K562 (cell line): ENCODE measurements around the gene KDM4C. TPM values are rescaled to one million over a fixed set of nuclear protein-coding genes. Genes with fewer than 3 reads are reported as not detected.

Experiments used
- ATF3 ChIP-seq, 2 experiments: fragments of 450-650 bp in 1 of 2; sonication (generic) in 1 of 2; formaldehyde crosslinking in 1 of 2; IDR thresholded peaks in 1 of 2; conservative IDR thresholded peaks in 1 of 2; 2 replicates each; pipeline versions ENCODE4 v1.6.1 to v1.8.1; 2016 to 2023; ENCODE audit warnings: mild to moderate bottlenecking in 2 of 2, moderate library complexity in 2 of 2, inconsistent platforms in 1 of 2, missing genetic modification reagents in 1 of 2
- CBFA2T2 ChIP-seq: fragments of 450-650 bp; conservative IDR thresholded peaks from 2 replicates; pipeline ENCODE4 v1.6.1; 2017; ENCODE audit warnings: mild to moderate bottlenecking
- CLOCK ChIP-seq: fragments of 250-450 bp; sonication (Bioruptor Pico); IDR thresholded peaks from 2 replicates; pipeline ENCODE4 v1.4.0; 2020; ENCODE audit warnings: mild to moderate bottlenecking, moderate library complexity, borderline replicate concordance
- CREM ChIP-seq: IDR thresholded peaks from 2 replicates; pipeline ENCODE4 v1.6.1; 2014; ENCODE audit warnings: antibody characterized with exemption, low read depth
- EHMT2 ChIP-seq: fragments of 450-650 bp; IDR thresholded peaks from 2 replicates; pipeline ENCODE4 v1.6.1; 2018; ENCODE audit warnings: antibody characterized with exemption
- EP300 ChIP-seq: IDR thresholded peaks from 2 replicates; pipeline ENCODE4 v1.6.1; 2012; ENCODE audit warnings: low read length, improper control_type of control experiment
- FOXK2 ChIP-seq, 2 experiments: fragments of 450-650 bp; IDR thresholded peaks in 1 of 2; conservative IDR thresholded peaks in 1 of 2; 2 replicates each; pipeline ENCODE4 v1.6.1; 2016; ENCODE audit warnings: low read depth in 2 of 2, mild to moderate bottlenecking in 1 of 2
- GATAD2B ChIP-seq: fragments of 450-650 bp; IDR thresholded peaks from 2 replicates; pipeline ENCODE4 v1.6.1; 2017; ENCODE audit warnings: mild to moderate bottlenecking, borderline replicate concordance
- HDAC8 ChIP-seq: fragments of 450-650 bp; IDR thresholded peaks from 2 replicates; pipeline ENCODE4 v1.6.1; 2016; ENCODE audit warnings: mild to moderate bottlenecking, missing genetic modification characterization, moderate library complexity, missing compliant biosample characterization
- HNRNPH1 ChIP-seq: fragments of 200-400 bp; formaldehyde crosslinking; optimal IDR thresholded peaks from 2 replicates; pipeline ENCODE3; 2017; ENCODE audit warnings: low read depth, mild to moderate bottlenecking, low read length, moderate library complexity
- KDM1A ChIP-seq, 2 experiments: fragments of 450-650 bp; IDR thresholded peaks; 2 replicates each; pipeline ENCODE4 v1.6.1; 2016; ENCODE audit warnings: mild to moderate bottlenecking in 2 of 2
- MIER1 ChIP-seq: fragments of 450-650 bp; IDR thresholded peaks from 2 replicates; pipeline ENCODE4 v1.6.1; 2016; ENCODE audit warnings: antibody characterized with exemption, mild to moderate bottlenecking, low read depth
- MNT ChIP-seq, 2 experiments: fragments of 450-650 bp; conservative IDR thresholded peaks; 2 replicates each; pipeline ENCODE4 v1.6.1; 2017; ENCODE audit warnings: mild to moderate bottlenecking in 2 of 2, moderate library complexity in 2 of 2
- MTA2 ChIP-seq: fragments of 450-650 bp; IDR thresholded peaks from 2 replicates; pipeline ENCODE4 v1.6.1; 2016; ENCODE audit warnings: low read depth
- RCOR1 ChIP-seq, 2 experiments: IDR thresholded peaks; 2 replicates each; pipeline ENCODE4 v1.6.1; 2012; ENCODE audit warnings: low read depth in 2 of 2, low read length in 2 of 2, borderline replicate concordance in 1 of 2, improper control_type of control experiment in 1 of 2
- SMARCA5 ChIP-seq: fragments of 450-650 bp; IDR thresholded peaks from 2 replicates; pipeline ENCODE4 v1.6.1; 2016
- SREBF1 ChIP-seq: fragments of 150-350 bp; IDR thresholded peaks from 2 replicates; pipeline ENCODE4 v1.6.1; 2014; ENCODE audit warnings: antibody characterized with exemption, low read depth, low read length, borderline replicate concordance
- TAF15 ChIP-seq: fragments of 200-400 bp; formaldehyde crosslinking; IDR thresholded peaks from 2 replicates; pipeline ENCODE4 v1.6.1; 2017; ENCODE audit warnings: mild to moderate bottlenecking, low read depth, low read length, moderate library complexity
- TSHZ1 ChIP-seq: fragments of 250-450 bp; sonication (Bioruptor Pico); IDR thresholded peaks from 2 replicates; pipeline ENCODE4 v1.4.0; 2020; ENCODE audit warnings: mild to moderate bottlenecking, moderate library complexity
- ZNF174 ChIP-seq: fragments of 250-450 bp; sonication (Bioruptor Pico); IDR thresholded peaks from 2 replicates; pipeline ENCODE4 v1.4.0; 2020; ENCODE audit warnings: mild to moderate bottlenecking
- ZNF707 ChIP-seq: fragments of 250-450 bp; sonication (Bioruptor Pico); conservative IDR thresholded peaks from 2 replicates; pipeline ENCODE4 v1.8.0; 2022; ENCODE audit warnings: inconsistent platforms, mild to moderate bottlenecking, moderate library complexity
- polyA plus RNA-seq, 8 experiments: library from polyadenylated mRNA; depleted of rRNA in 4 of 8; stranded (reverse) in 5 of 8; unstranded in 3 of 8; fragments of >200 nt; fragmentation: Nextera tagmentation in 2 of 8; fragmentation: Illumina TruSeq in 1 of 8; extraction: Ambion mirVana in 2 of 8; extraction: Trizol in 1 of 8; gene quantifications; 2 replicates each; pipeline versions ENCODE4 v1.2.1 to v1.2.3, GENCODE V29; 2011 to 2014; ENCODE audit warnings: inconsistent platforms in 1 of 8, missing spikeins in 1 of 8
- total RNA-seq, 7 experiments: library from RNA; depleted of rRNA in 6 of 7; stranded (reverse); fragments of >200 nt in 6 of 7; fragmentation: Illumina TruSeq in 2 of 7; extraction: Trizol in 2 of 7; gene quantifications; 2 replicates each; pipeline versions ENCODE4 v1.2.1 to v1.2.3, GENCODE V29; 2011 to 2021; ENCODE audit warnings: low replicate concordance in 1 of 7

Gene KDM4C
- total and polyA plus RNA-seq, 9 of the 15 experiments (the other 6 are each of a cell fraction or from before 2014, with no cell fraction given), result 5.4 to 17.0 (median 12.6) TPM

GRCh38 chr9:6927838-6928237, 170.1 kb downstream of the KDM4C start (continued):
- TF ChIP-seq MTA2 (peak; percentile 67), CBFA2T2 (peak; percentile 79), ATF3 (IDR thresholded peaks at IDR 0.05) (no peak), ATF3 (CRISPR knock-in tag; conservative IDR thresholded peaks at IDR 0.05) (no peak), GATAD2B (no peak), ZNF707 (CRISPR knock-in tag) (no peak), TSHZ1 (CRISPR knock-in tag) (no peak), CLOCK (no peak), SREBF1 (no peak), EP300 (peak; percentile 64; the same call in 1 of the 2 replicates), TAF15 (no peak), ZNF174 (CRISPR knock-in tag) (no peak), RCOR1 (IDR thresholded peaks at IDR 0.05; ENCODE audit: borderline replicate concordance in 1 of 2, low read depth in 2 of 2, low read length in 2 of 2) (no peak), CREM (0 out of 2 replicates have a peak, but pooled peaks have one; percentile 11), FOXK2 (conservative IDR thresholded peaks at IDR 0.05 in 1 of 2, IDR thresholded peaks at IDR 0.05 in 1 of 2; ENCODE audit: low read depth in 2 of 2) (no peak), SMARCA5 (no peak), HNRNPH1 (no peak), EHMT2 (peak; percentile 95), HDAC8 (no peak), MNT (conservative IDR thresholded peaks at IDR 0.05) (no peak), KDM1A (IDR thresholded peaks at IDR 0.05) (0 out of 4 replicates have a peak, but pooled peaks of 1 of the 2 experiments have one; percentile 22), MIER1 (no peak)
